Stomach (tissue), 9 donors: ENCODE measurements around the gene TOX3. TPM values are rescaled to one million over a fixed set of nuclear protein-coding genes. Genes with fewer than 3 reads are reported as not detected.
A peak's percentile ranks its signal among the peaks of the same experiment; 100 is the strongest.

Experiments
- DNase-seq, 2 donors: peaks; one replicate each; pipeline versions ENCODE4 v3.0.0 to v3.0.0-alpha.2; 2013 to 2019
- H3K27ac ChIP-seq, 5 donors: fragments of 200-600 bp in 4 of 5; sonication (generic) in 4 of 5; one replicate each; pipeline ENCODE4 v1.5.1; 2013 to 2019; ENCODE audit warnings: mild to moderate bottlenecking in 1 of 5, moderate library complexity in 1 of 5
- H3K27me3 ChIP-seq, 3 donors: fragments of 200-600 bp; sonication (generic); one replicate each; pipeline ENCODE4 v1.5.1; 2017 to 2019; ENCODE audit warnings: mixed run types in 1 of 3
- H3K36me3 ChIP-seq, 4 donors: fragments of 200-600 bp; sonication (generic); 1 replicate in 3 of 4; 2 replicates in 1 of 4; pipeline ENCODE4 v1.5.1; 2016 to 2019
- H3K4me1 ChIP-seq, 4 donors: fragments of 200-600 bp; sonication (generic); one replicate each; pipeline ENCODE4 v1.5.1; 2016 to 2019
- H3K4me3 ChIP-seq, 4 donors: fragments of 200-600 bp; sonication (generic) in 3 of 4; one replicate each; pipeline ENCODE4 v1.5.1; 2016 to 2019; ENCODE audit warnings: mild to moderate bottlenecking in 1 of 4
- H3K9me3 ChIP-seq, 4 donors: fragments of 200-600 bp; sonication (generic); one replicate each; pipeline ENCODE4 v1.5.1; 2016 to 2019
- EP300 ChIP-seq: sonication (generic); formaldehyde crosslinking; IDR thresholded peaks from one replicate; pipeline ENCODE4 v1.6.1; 2017; ENCODE audit warnings: antibody characterized with exemption
- POLR2A ChIP-seq, 4 donors: fragments of 450-650 bp; IDR thresholded peaks; one replicate each; pipeline ENCODE4 v1.6.1; 2016; ENCODE audit warnings: antibody characterized with exemption in 4 of 4, control low read depth in 2 of 4, mild to moderate bottlenecking in 1 of 4, moderate library complexity in 1 of 4
- POLR2AphosphoS5 ChIP-seq, 3 donors: sonication (generic); formaldehyde crosslinking; IDR thresholded peaks; one replicate each; pipeline ENCODE4 v1.6.1; 2016; ENCODE audit warnings: antibody characterized with exemption in 3 of 3
- WGBS, 5 donors: extraction: QIAGEN DNeasy Blood & Tissue Kit in 3 of 5; methylation state at CpG; one replicate each; pipeline versions ENCODE4 v1.1.5 to v1.1.7; 2013 to 2018; 5-methylcytosine and 5-hydroxymethylcytosine counted together
- intact Hi-C: fragments of 100-400 bp; cut with DNase I; formaldehyde crosslinking; loops from one replicate; pipeline ENCODE4 v1.15.1; 2023; ENCODE audit warnings: low total_unique reads
- polyA plus RNA-seq, 3 donors: library from polyadenylated mRNA; stranded (reverse); fragments of 200-250 nt; gene quantifications; one replicate each; pipeline ENCODE4 v1.2.3, GENCODE V29; 2013
- total RNA-seq, 5 donors: library from RNA; depleted of rRNA; stranded (reverse); fragments of >200 nt; gene quantifications; one replicate each; pipeline versions ENCODE4 v1.1.0 to v1.2.3, GENCODE V29; 2014 to 2016
- TF ChIP-seq, protein P1 (sequence below), 7 experiments: fragments of 450-650 bp in 4 of 7; fragments of 200-600 bp in 3 of 7; sonication (generic) in 3 of 7; IDR thresholded peaks; one replicate each; pipeline ENCODE4 v1.5.1; 2016 to 2019; ENCODE audit warnings: antibody characterized with exemption in 7 of 7, control low read depth in 2 of 7, mild to moderate bottlenecking in 1 of 7
- donor health status: healthy with polysubstance abuse.
- donor health status: Bipolar disorder and iron deficiency.
- donor health status: healthy.

The TOX3 gene
- total and polyA plus RNA-seq, 8 donors, result 6.4 to 169 (median 11.1) TPM

DNA sequence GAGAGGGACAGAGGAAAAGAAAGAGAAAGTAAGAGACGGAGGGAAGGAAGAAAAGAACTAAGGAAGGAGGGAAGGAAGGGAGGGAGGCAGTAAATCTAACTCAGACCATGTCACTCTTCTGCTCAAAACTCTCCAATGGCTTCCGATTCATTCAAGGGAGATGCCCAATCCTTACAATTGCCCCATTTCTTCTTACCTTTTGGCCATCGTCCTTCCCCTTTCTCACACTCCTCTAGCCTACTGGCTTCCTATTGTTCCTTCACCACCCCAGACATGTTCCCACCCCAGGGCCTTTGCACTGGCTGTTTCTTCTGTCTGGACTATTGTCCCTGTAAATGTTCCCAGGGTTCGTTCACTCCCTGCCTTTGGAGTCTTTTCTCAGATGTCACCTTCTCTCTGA is 72.3 kb downstream of the TOX3 start:
- no peak overlapping the region for H3K27ac ChIP-seq
- peaks cover 0 to 10% (median 4%) of the 10 kb centered on the region in 4 donors for H3K4me1 ChIP-seq
- H3K9me3 ChIP-seq, result no peaks in the 10 kb centered on the region
- no peak for DNase-seq
- intact Hi-C loops, result no loop called here
- H3K36me3 ChIP-seq, result no peaks in the 10 kb centered on the region
- no peaks in the 10 kb centered on the region for H3K27me3 ChIP-seq
- TF ChIP-seq, protein P1, sequence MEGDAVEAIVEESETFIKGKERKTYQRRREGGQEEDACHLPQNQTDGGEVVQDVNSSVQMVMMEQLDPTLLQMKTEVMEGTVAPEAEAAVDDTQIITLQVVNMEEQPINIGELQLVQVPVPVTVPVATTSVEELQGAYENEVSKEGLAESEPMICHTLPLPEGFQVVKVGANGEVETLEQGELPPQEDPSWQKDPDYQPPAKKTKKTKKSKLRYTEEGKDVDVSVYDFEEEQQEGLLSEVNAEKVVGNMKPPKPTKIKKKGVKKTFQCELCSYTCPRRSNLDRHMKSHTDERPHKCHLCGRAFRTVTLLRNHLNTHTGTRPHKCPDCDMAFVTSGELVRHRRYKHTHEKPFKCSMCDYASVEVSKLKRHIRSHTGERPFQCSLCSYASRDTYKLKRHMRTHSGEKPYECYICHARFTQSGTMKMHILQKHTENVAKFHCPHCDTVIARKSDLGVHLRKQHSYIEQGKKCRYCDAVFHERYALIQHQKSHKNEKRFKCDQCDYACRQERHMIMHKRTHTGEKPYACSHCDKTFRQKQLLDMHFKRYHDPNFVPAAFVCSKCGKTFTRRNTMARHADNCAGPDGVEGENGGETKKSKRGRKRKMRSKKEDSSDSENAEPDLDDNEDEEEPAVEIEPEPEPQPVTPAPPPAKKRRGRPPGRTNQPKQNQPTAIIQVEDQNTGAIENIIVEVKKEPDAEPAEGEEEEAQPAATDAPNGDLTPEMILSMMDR (IDR thresholded peaks at IDR 0.05), result no peak
- no peak for TF ChIP-seq POLR2AphosphoS5 (IDR thresholded peaks at IDR 0.05)
- no peak for TF ChIP-seq POLR2A (IDR thresholded peaks at IDR 0.05)
- TF ChIP-seq EP300, result no peak
- H3K4me3 ChIP-seq, result no peak overlapping the region
- 82 to 94% (median 92%) methylated on average over 4 of the region's 4 CpGs for WGBS, 5 donors

DNA sequence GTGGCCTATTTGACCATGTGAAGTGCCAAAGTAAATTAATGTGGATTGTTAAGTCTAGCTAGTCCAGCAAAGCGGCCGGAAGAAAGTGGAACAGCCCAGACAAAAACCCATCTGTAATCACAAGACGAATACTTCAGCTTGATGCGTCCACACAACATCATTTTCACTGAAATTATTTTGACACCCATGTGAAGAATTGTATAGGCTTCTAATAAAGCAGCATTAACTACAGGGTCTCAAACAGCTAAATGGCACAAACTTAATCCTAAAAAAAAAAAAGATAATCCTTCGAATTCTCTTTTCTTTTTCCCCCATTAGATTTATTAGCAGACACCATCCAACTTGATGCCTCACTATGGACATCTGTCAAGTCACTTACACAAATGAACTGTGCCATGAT is 73.8 kb downstream of the TOX3 start:
- intact Hi-C loops, result no loop called here
- TF ChIP-seq, protein P1 (IDR thresholded peaks at IDR 0.05), result no peak
- no peak for TF ChIP-seq POLR2A (IDR thresholded peaks at IDR 0.05)
- no peak for TF ChIP-seq EP300
- no peak for TF ChIP-seq POLR2AphosphoS5 (IDR thresholded peaks at IDR 0.05)
- 80 to 93% (median 91%) methylated on average over 5 of the region's 5 CpGs for WGBS, 5 donors

DNA sequence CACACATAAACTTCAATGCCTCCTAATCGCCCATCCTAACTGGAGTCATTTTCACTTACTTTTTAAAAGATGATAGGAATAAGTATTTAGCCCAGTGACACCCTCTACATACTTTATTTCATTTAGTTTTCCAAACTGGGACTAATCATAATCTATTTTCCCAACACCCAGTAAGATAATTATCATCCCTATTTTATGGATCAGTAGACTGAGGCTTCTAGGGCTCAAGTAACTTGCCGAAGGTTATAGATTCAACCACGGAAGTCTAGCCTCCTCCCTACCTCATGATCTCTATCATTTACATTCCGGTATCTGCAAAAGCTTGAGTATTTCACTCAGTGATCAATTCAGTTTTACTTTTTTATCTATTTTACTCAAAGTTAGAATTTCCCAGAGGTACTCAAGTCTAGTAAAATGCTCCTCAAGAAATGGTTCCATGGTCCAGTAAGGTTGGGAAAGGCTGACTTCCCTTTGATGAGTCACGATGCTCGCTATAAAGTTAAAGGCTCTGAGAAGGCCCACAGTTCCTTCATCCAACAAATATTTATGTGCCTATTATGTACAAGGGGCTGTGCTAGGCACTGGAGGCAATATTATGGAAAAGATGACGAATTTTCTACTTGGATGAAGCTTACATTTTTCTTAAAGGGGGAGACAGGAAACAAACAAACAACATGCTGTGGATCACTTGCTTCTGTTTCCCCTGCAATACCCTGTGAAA is 75.1 kb downstream of the TOX3 start:
- Histone ChIP-seq H3K36me3 (no peaks in the 10 kb centered on the region), H3K9me3 (no peaks in the 10 kb centered on the region), H3K27me3 (no peaks in the 10 kb centered on the region), H3K4me1 (peaks cover 0 to 30% (median 4%) of the 10 kb centered on the region in 4 donors), H3K4me3 (no peak overlapping the region), H3K27ac (no peak overlapping the region)
- intact Hi-C loops, result no loop called here
- no peak for DNase-seq
- 77 to 87% (median 82%) methylated on average over 7 of the region's 7 CpGs for WGBS, 5 donors
- TF ChIP-seq EP300 (no peak), POLR2AphosphoS5 (IDR thresholded peaks at IDR 0.05) (no peak), POLR2A (IDR thresholded peaks at IDR 0.05) (no peak)
- TF ChIP-seq, protein P1 (IDR thresholded peaks at IDR 0.05), result no peak

More for the DNA sequence above, 73.8 kb downstream of the TOX3 start:
- Histone ChIP-seq H3K9me3 (no peaks in the 10 kb centered on the region), H3K27me3 (no peaks in the 10 kb centered on the region), H3K27ac (no peak overlapping the region), H3K4me1 (peaks cover 0 to 24% (median 4%) of the 10 kb centered on the region in 4 donors), H3K36me3 (no peaks in the 10 kb centered on the region), H3K4me3 (no peak overlapping the region)
- DNase-seq, result no peak

DNA sequence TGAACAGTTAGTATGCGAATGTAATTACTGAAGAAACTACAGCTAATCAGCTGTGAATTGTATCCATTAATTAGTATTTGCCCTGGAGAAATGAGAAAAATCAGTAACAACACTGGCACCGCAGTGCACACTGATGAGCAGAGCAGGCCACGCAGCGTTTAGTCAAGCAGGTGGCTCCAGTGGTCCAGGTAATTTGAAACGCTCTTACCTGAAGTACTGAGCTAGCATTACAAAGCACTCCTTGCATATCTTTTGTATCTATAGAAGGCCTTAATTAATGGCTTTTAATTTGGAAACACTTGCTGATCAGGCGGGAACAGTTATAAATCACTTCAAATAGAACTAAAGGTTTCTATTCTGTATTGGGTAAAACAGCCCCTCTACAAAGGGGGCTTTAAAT is 76.4 kb downstream of the TOX3 start:
- Histone ChIP-seq H3K9me3 (no peaks in the 10 kb centered on the region), H3K4me3 (no peak overlapping the region), H3K27ac (no peak overlapping the region), H3K36me3 (no peaks in the 10 kb centered on the region), H3K27me3 (no peaks in the 10 kb centered on the region), H3K4me1 (peaks cover 0 to 35% (median 1%) of the 10 kb centered on the region in 4 donors)
- intact Hi-C loops, result no loop called here
- TF ChIP-seq, protein P1 (IDR thresholded peaks at IDR 0.05), result no peak
- TF ChIP-seq POLR2AphosphoS5 (IDR thresholded peaks at IDR 0.05) (no peak), EP300 (no peak), POLR2A (IDR thresholded peaks at IDR 0.05) (no peak)
- WGBS, 5 donors, result 75 to 87% (median 82%) methylated on average over 6 of the region's 6 CpGs
- DNase-seq, result peak in 1 of 2 donors; percentile 35
